T follicular helper cell (primary cell): ENCODE data around the gene GDE1.

Source experiments
- DNase-seq: peaks from one replicate; pipeline ENCODE4 v3.0.0-alpha.2; 2020; ENCODE audit warnings: low read depth

Gene GDE1

DNA sequence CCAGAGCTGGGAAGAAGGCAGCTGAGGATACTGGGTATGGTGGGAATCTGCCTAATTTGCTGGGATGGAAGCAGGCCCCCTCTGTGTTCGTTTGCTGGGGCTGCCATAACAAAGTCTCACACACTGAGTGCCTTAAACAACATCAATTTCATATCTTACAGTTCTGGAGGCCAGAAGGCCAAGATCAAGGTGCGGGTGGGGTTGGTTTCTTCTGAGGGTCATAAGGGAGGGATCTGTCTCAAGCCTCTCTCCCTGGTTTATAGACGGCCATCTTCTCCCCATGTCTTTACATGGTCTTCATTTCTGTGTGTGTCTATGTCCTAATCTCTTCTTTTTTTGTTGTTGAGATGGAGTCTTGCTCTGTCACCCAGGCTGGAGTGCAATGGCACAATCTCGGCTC is 35.8 kb downstream of the GDE1 start:
- DNase-seq = no peak

DNA sequence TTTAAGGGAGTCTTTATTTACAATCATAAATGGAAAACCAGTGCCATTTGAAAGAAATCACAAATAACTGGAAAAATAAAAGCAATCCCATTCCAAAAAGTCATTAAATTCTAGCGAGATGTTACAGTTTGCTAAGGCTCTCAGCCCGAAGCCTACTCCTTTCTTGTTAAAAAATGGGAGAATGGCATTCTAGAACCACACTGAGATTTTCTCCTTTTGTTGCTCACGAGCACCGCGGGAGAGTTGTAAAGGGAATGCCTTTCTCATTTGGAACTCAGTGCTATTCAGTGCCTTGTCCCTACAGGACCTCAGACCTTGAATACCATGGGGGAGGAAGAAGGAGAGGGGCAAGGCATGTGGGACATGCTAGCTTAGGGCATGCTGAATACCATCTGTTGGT is 36.3 kb downstream of the GDE1 start:
- no peak for DNase-seq

DNA sequence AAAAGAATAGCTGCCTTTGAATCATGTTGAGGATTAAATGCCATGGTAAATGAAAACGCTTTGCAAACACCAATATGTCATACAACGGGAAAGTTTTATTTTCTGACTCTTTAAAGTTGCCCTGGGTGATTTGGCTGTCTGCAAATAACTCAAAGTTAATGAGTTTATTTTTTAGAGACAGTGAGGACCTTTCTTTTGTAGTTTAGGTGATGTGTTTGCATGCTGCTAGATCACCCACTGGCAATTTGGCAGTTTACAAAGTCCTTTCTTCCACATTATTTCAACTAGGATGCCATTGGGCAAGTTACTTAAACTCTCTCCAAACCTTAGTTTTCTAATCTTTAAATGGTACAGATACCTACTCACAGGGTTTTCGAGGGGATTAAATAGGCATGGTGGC is 37.8 kb downstream of the GDE1 start:
- no peak for DNase-seq

DNA sequence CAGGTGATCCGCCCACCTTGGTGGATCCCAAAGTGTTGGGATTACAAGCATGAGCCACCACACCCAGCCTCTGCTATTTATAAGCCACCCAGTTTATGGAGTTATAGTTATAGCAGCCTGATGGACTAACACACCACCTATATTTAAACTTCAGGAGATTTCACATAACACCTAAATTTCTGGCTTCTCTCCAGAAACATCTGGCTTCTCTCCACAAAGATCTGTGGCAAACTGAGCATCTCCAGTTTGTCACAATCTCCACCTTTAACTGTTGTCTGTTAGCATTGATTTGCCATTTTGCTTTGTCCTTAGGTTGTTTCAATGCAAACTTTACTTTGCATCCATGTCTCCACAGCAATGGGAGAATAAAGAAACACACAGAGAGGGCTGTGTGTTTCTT is 39.6 kb downstream of the GDE1 start:
- DNase-seq = no peak

DNA sequence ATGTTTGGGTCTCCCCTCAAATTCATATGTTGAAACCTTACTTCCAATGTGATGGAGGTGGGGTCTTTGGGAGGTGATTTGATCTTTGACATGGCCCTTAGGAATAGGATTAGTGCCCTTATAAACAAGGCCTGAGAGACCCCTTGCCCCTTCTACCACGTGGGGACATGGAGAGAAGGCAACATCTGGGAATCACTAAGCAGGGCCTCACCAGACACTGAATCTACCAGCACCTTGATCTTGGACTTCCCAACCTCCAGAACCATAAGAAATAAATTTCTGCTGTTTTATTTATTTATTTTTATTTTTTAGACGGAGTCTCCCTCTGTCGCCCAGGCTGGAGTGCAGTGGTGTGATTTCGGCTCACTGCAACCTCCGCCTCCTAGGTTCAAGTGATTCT is 40.1 kb downstream of the GDE1 start:
- no peak for DNase-seq

DNA sequence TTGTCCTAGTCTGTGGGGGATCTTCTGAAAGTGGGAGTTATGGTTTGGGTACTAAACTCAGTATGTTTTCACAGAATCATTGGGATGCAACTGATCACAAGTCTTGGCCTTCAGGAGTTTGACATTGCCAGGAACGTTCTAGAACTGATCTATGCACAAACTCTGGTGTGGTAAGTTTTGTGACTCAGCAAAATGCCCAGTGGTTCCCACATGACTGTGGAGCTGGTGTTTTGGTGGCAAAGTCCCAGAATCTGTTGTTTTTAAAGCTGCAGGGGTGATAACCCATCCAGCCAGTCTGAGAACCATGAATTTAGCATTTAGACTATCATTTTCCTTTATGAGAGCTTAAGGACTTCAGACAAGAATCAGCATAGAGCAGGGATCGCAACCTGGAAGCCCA is 40.6 kb downstream of the GDE1 start:
- DNase-seq = no peak

DNA sequence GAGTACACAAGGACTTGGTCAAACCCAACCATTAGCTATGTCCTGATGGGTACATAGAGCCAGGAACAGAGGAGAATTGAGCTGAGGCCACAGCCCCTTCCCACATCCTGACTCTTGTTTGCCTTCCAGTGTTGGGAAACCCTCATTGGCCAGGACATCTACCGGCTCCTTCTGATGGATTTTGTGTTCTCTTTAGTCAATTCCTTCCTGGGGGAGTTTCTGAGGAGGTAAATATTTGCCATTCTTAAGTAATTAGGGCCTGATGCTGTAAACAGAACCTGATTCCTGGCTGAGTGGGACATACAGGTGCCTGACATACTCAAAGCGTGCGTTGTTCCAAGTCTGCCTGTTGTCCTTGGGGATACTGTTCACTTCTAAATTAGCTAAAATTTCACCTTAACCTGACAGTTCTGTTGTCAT is 42.6 kb downstream of the GDE1 start:
- no peak for DNase-seq

DNA sequence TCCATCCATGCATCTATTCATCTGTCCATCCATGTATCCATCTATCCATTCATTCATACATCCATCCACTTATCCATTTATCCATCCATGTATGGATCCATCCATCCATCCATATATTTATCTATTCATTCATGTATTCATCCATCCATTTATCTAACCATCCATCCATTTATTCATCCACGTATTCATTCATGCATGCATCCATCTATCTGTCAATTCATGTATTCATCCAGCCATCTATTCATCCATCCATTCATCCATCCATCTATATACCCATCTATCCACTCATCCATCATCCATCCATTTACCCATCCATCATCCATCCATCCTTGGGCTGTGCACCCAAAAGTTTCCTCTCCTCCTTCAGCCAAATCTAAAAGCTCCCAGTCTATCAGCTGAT is 43.4 kb downstream of the GDE1 start:
- no peak for DNase-seq

DNA sequence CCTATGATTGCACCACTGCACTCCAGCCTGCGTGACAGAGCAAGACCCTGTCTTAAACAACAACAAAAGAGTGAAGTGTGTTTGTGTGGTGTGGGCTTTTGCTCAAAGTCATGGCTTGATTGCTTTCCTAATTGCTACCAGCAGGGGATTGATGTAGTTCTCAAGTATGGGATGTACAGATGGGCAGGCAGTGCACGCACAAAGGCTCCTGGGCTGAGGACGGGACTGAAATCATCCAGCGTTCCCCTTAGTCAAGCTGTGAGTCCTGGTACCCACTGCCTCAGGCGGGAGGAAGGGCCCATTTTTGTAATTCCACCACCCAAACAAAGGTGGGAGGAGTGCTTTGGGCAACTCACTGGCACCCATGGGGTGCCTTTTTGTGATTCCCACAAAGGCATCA is 47.3 kb downstream of the GDE1 start:
- DNase-seq = no peak

DNA sequence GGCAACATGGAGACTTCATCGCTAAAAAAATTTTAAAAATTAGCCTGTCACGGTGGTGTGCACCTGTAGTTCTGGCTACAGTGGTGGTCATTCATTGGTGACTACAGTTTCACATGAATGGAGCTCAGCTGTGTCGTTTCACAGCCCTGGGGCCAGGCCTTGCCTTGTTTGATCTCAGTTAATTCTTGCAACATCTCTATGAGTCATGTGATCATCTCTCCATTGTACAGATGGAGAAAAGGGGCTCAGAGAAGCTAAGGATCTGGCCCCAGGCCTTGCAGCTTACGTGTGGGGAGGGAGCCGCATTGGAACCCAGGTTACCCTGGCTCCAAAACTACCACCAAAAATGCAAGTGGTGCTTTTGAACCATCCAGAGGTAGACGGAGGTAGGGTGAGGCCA is 49.4 kb downstream of the GDE1 start:
- DNase-seq = no peak

DNA sequence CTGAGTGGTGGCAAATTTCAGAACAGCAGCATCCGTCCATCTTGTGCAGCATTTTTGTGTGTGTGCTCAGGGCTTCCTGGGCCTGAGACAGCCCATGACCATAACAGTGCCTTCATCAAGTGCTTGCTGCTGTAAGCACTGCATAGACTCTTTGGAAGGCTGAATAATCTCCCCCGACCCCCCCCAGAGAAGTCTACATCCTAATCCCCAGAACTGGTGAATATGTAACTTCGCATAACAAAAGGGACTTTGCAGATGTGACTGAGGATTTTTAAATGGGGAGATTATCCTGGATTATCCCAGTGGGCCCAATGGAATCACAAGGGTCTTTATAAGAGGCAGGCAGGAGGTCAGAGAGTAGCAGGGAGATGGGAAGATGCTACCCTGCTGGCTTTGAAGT is 53.6 kb downstream of the GDE1 start:
- DNase-seq = no peak

DNA sequence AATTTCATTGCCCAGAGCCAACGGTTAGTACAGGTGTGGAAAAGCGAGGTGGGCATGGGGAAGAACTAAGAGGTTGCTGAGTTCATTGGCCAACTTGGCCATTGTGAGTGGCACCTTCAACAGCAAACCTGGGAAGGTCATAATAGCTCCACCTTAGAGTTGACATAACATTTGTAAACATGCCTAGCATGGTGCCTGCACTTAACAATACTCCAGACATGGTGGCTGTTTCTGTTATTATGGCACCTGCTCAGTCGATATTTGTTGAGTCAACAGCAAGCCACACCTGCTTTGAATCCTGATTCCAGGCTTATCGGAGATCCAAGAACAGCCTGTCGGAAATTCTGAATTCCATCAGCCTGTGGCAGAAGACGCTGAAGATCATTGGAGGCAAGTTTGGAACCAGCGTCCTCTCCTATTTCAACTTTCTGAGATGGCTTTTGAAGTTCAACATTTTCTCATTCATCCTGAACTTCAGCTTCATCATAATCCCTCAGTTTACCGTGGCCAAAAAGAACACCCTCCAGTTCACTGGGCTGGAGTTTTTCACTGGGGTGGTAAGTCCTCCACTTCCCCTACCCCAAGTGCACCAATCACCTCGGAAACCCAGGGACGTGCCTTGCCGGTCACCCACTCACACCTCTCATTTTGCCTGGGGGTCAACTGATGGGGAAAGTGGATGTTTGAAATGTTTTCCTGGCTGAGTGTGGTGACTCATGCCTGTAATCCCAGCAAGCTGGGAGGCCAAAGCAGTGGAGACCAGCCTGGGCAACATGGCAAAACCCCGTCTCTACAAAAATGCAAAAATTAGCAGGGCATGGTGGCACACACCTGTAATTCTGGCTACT is 58.2 kb downstream of the GDE1 start:
- DNase-seq = no peak

DNA sequence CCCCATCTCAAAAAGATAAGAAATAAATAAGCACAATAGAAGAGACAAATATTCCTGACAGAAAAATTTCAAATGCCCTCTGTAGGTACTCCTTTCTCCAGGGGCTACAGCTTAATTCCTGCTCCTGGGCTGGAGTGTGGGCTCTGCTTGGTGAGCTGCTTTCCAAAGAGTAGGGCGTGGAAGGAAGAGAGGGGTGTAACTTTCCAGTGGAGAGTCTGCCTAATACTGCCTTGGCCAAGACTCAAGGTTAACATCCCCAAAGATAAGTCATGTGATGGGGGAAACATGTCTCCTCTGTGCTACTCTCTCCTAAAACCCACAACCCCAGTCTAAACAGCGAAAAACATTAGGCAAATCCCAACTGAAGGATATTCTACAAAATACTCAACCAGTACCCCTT is 61.5 kb downstream of the GDE1 start:
- no peak for DNase-seq

DNA sequence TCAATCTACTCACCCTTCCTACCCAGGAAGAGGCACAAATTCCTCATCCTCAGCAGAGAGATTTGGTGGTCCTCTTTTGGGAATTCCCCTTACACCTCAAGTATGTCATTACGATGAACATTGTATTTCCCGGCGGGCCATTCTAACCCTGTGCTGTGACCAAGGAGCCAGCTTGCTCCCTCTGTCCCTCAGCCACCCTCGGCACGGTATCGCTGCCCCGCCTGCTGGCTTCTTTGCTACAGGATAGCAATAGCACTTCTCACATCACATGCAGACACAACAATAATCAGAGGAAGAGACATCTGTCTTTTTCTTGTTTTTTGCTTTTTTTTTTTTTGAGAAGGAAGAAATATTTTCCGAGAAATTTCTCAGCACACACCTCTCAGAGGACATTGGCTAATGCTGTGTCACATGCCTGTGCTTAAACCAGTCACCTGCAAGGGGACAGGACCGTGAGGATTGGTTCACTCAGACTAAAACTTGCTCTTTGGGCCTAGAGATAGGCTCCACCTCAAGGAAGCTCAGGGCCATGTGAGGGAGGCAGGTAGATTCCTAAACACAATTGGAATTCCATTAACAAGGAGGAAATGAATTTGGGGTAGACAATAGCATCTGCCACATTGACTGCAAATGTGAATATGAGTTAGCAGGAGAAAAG is 63.0 kb downstream of the GDE1 start:
- DNase-seq = no peak
